A549 treated with AZD9567 at 1 μM for 4 hours (cell line): Measurements from ENCODE around the gene MKRN1. TPM values are rescaled to one million over a fixed set of nuclear protein-coding genes. Genes with fewer than 3 reads are reported as not detected.

Source experiments
- total RNA-seq: library from RNA; stranded (reverse); fragments of 200-300 nt; extraction: Qiagen RNA extraction; gene quantifications from 5 replicates; pipeline ENCODE4 v1.2.3, GENCODE V29; 2022; ENCODE audit not compliant: insufficient read depth

MKRN1 gene
- 51.8 to 55.3 TPM (median 52.7 TPM) in 5 replicates for total RNA-seq

GRCh38 chr7:140479062-140479738, at the start of gene MKRN1:
MKRN1 (minus strand) TSS chr7:140479505; CDS start chr7:140479344, 161 bp downstream.

GRCh38 chr7:140403878-140404564, 75.3 kb downstream of the MKRN1 start, which contains the start of gene RAB19:
RAB19 (plus strand) TSS chr7:140404058; CDS start chr7:140407647, 3,589 bp downstream.

Other genes with a start within 250 kb of the MKRN1 start
- gene SLC37A3, start 81.0 kb downstream of the MKRN1 start, total RNA-seq: 25.1 to 47.1 TPM (median 29.2 TPM) in 5 replicates
- gene RAB19, start 75.4 kb downstream of the MKRN1 start, total RNA-seq: not detected in 5 replicates
- gene DENND2A, start 161.3 kb upstream of the MKRN1 start, total RNA-seq: 0.33 to 0.91 TPM (median 0.54 TPM) in 5 replicates
- gene ADCK2, start 193.4 kb upstream of the MKRN1 start, total RNA-seq: 15.6 to 20.8 TPM (median 19.9 TPM) in 5 replicates
- 317 to 400 TPM (median 387 TPM) in 5 replicates for gene NDUFB2, start 217.2 kb upstream of the MKRN1 start, total RNA-seq